ENCODE measurements around the gene KCNIP4. TPM values are rescaled to one million over a fixed set of nuclear protein-coding genes. Genes with fewer than 3 reads are reported as not detected.

Gene KCNIP4
- total and polyA plus RNA-seq, 2 of the 4 experiments (the other 2 are of a cell fraction) = not detected

- H2AK5ac ChIP-seq (ENCODE audit: low read depth, low read length) = no peak overlapping the region
- peaks cover 7% of the 10 kb centered on the region for H3K9me3 ChIP-seq (ENCODE audit: control insufficient read depth, insufficient read depth, low read length)
- no peak overlapping the region for H2BK20ac ChIP-seq (ENCODE audit: low read depth, low read length)
- H2BK5ac ChIP-seq (ENCODE audit: low read depth, low read length, poor library complexity, severe bottlenecking) = no peak overlapping the region
- H3K36me3 ChIP-seq (ENCODE audit: control insufficient read depth, insufficient read depth, low read length) = no peaks in the 10 kb centered on the region
- H3K4me2 ChIP-seq (ENCODE audit: low read depth, low read length) = no peak overlapping the region
- H3K4me1 ChIP-seq (ENCODE audit: control insufficient read depth, insufficient read depth, low read length) = no peaks in the 10 kb centered on the region
- POLR2A ChIA-PET (ENCODE audit: unreplicated experiment) = no interaction called here
- H4K5ac ChIP-seq (ENCODE audit: low read depth, low read length) = no peak overlapping the region
- no peak overlapping the region for H2BK15ac ChIP-seq (ENCODE audit: low read depth, low read length)
- H3K27ac ChIP-seq (ENCODE audit: insufficient read depth, low read length) = no peak overlapping the region
- CTCF ChIA-PET = no interaction called here
- no peak for DNase-seq
- H3K9ac ChIP-seq (ENCODE audit: low read depth, low read length) = no peak overlapping the region
- H3K79me1 ChIP-seq (ENCODE audit: low read depth in 1 of 2, low read length in 2 of 2) = no peaks in the 10 kb centered on the region
- no peak overlapping the region for H3K4ac ChIP-seq (ENCODE audit: low read depth, low read length)
- H4K8ac ChIP-seq (ENCODE audit: low read depth in 2 of 2, low read length in 2 of 2) = no peak overlapping the region
- H2BK120ac ChIP-seq (ENCODE audit: low read depth, low read length) = no peak overlapping the region
- BruUV-seq (replicated peaks) = no TSS peak
- no peak overlapping the region for H3K14ac ChIP-seq (replicated peaks; ENCODE audit: low read depth, low read length)
- ATAC-seq (ENCODE audit: low read depth) = no peak
- H4K20me1 ChIP-seq (ENCODE audit: insufficient read depth, low read length) = no peaks in the 10 kb centered on the region
- H3K27me3 ChIP-seq (ENCODE audit: control insufficient read depth, insufficient read depth, low read length) = no peaks in the 10 kb centered on the region
- H4K91ac ChIP-seq (ENCODE audit: insufficient read depth, low read depth, low read length) = no peak overlapping the region
- no peaks in the 10 kb centered on the region for H3K9me1 ChIP-seq (ENCODE audit: insufficient read depth, low read length)
- no peak for TF ChIP-seq SMC3 (IDR thresholded peaks at IDR 0.05; ENCODE audit: low read depth, low read length)
- no peak for TF ChIP-seq CHD1 (IDR thresholded peaks at IDR 0.05; ENCODE audit: low read depth, low read length)
- TF ChIP-seq BHLHE40 (IDR thresholded peaks at IDR 0.05; ENCODE audit: low read depth, low read length) = no peak
- no peak for TF ChIP-seq CTCF (conservative IDR thresholded peaks at IDR 0.05; ENCODE audit: low read depth, low read length)
- no peak for TF ChIP-seq RCOR1 (IDR thresholded peaks at IDR 0.05; ENCODE audit: insufficient replicate concordance, low read length)
- H3K4me3 ChIP-seq (ENCODE audit: insufficient read depth, low read depth, low read length) = no peak overlapping the region
- intact Hi-C loops (cut with micrococcal nuclease) (no loop called here), dilution Hi-C loops (cut with HindIII; ENCODE audit: low sequenced_read_pairs, unreplicated experiment) (no loop called here), in situ Hi-C loops (cut with MboI; ENCODE audit: low sequenced_read_pairs) (no loop called here)
- no peak overlapping the region for H3K56ac ChIP-seq (ENCODE audit: extremely low read depth, insufficient read depth, low read length)
- no peak overlapping the region for H2AK9ac ChIP-seq (replicated peaks; ENCODE audit: low read depth, low read length, poor library complexity)
- no peak overlapping the region for H3K23ac ChIP-seq (ENCODE audit: low read depth, low read length)
- H3K18ac ChIP-seq (ENCODE audit: low read depth, low read length) = no peak overlapping the region
- H2AFZ ChIP-seq (replicated peaks; ENCODE audit: low read length, poor library complexity) = no peak overlapping the region
- WGBS, 2 experiments (ENCODE audit: extremely low coverage in 2 of 2, insufficient read length in 1 of 2) = no CpG with 5 or more reads among the region's 3 CpGs
Measured at GRCh38 chr4:21384609-21385008, 564.0 kb downstream of the KCNIP4 start.
